Bronchial epithelial cell (primary cell): ENCODE measurements around the gene CCDC102B. TPM values are rescaled to one million over a fixed set of nuclear protein-coding genes. Genes with fewer than 3 reads are reported as not detected.

Source experiments
- DNase-seq: peaks from one replicate; pipeline ENCODE4 v3.0.0-alpha.2; 2010; ENCODE audit warnings: low read depth
- FAIRE-seq: peaks from 2 replicates; lab custom pipeline; 2011; peaks lifted over from hg19 to GRCh38; lab: Jason Lieb, UNC
- H3K27me3 ChIP-seq: 2 replicates; pipeline ENCODE4 v1.5.1; 2011; ENCODE audit warnings: low read length; ENCODE audit not compliant: control insufficient read depth, insufficient read depth
- H3K36me3 ChIP-seq: 2 replicates; pipeline ENCODE4 v1.5.1; 2011; ENCODE audit warnings: low read length; ENCODE audit not compliant: control insufficient read depth, insufficient read depth
- H3K4me3 ChIP-seq: 2 replicates; pipeline ENCODE4 v1.5.1; 2011; ENCODE audit warnings: mild to moderate bottlenecking, low read depth, low read length, control low read depth
- total RNA-seq: library from RNA; depleted of rRNA; stranded (reverse); fragments of >200 nt; gene quantifications from 2 replicates; pipeline ENCODE4 v1.2.1, GENCODE V29; 2014
- TF ChIP-seq, protein P1 (sequence below): IDR thresholded peaks from 2 replicates; pipeline ENCODE4 v1.5.1; 2011; ENCODE audit warnings: mild to moderate bottlenecking, moderate library complexity, low read length, control low read depth, inconsistent platforms; ENCODE audit not compliant: insufficient read depth, severe bottlenecking

The CCDC102B gene
- total RNA-seq, 1 donor from 2014 or later = 1.6 TPM

DNA sequence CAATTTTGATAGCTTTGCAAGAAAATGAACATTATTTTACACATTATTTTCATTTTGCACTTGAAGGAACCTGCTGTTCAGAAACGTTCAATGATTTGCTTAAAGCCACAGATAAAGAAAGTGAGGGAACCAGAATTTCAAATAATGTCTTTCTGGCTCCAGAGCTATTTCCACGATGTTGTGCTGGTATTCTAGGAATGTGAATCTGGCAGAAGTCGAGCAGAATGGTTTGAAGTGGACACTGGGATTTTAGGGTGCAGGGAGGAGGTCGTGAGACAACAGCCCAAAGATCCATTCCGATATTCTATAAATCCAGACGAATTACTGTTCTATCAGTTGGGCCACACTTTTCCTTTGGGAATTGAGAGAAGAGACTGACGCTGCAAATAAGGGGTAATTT, 2.2 kb downstream of the CCDC102B start:
- Histone ChIP-seq H3K4me3 (no peak overlapping the region), H3K27me3 (no peaks in the 10 kb centered on the region), H3K36me3 (no peaks in the 10 kb centered on the region)
- FAIRE-seq (no peak), DNase-seq (no peak)
- TF ChIP-seq, protein P1, sequence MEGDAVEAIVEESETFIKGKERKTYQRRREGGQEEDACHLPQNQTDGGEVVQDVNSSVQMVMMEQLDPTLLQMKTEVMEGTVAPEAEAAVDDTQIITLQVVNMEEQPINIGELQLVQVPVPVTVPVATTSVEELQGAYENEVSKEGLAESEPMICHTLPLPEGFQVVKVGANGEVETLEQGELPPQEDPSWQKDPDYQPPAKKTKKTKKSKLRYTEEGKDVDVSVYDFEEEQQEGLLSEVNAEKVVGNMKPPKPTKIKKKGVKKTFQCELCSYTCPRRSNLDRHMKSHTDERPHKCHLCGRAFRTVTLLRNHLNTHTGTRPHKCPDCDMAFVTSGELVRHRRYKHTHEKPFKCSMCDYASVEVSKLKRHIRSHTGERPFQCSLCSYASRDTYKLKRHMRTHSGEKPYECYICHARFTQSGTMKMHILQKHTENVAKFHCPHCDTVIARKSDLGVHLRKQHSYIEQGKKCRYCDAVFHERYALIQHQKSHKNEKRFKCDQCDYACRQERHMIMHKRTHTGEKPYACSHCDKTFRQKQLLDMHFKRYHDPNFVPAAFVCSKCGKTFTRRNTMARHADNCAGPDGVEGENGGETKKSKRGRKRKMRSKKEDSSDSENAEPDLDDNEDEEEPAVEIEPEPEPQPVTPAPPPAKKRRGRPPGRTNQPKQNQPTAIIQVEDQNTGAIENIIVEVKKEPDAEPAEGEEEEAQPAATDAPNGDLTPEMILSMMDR = no peak

DNA sequence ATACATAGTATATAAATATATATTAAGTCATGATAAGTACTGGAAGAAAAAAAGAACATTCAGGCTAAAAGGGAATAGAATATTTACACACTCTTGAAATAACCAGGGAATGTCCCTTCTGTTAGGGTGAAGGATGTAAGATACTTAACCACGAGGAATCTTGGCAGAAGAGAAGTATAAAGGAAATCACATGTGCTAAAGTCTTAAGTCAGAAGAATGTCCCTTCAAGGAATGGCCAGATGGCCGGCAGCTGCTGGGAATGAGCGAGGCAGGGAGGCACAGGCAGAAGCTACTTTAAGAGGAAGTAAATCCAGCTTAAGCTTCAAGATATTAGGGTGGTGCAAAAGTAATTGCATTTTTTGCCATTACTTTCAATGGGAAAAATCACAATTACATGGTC, 5.5 kb downstream of the CCDC102B start:
- DNase-seq = no peak
- TF ChIP-seq, protein P1 = no peak
- Histone ChIP-seq H3K36me3 (no peaks in the 10 kb centered on the region), H3K27me3 (no peaks in the 10 kb centered on the region), H3K4me3 (no peak overlapping the region)
- FAIRE-seq = no peak

DNA sequence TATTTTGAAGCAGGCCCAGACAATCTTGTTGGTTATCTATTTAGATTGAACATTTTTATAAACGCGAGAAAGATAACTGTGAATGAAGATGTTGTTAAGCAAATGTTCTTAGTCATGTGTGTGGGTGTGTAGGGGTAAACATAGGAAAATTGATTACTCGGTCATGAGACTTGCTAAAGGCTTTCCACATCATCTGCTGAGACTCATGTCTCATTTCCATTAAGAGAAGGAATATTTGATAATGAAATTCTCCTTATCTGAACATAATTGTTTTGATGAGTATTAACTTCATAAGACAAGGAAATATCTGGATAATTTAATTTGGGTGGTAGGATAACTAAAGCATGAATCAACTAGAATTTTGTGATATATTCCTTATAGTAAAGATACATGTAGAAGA, 19.7 kb downstream of the CCDC102B start:
- no peak for FAIRE-seq
- no peak overlapping the region for H3K4me3 ChIP-seq

DNA sequence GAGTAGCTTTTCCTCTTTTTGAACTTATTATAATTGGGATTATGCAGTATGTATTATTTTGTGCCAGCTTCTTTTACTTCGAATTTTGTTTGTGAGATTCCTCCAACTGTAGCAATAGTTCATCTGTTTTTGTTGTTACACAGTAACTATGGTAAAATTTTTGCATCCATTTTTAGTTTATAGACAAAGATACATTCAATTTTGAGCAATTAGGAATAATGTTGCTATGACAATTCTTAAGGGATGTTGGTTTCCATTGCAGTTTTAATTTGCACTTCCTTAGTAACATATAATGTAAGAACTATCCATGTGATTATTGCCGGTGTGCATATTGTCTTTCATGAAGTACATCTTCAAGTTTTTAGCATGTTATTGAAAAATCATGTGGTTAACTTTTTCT, 20.7 kb downstream of the CCDC102B start:
- no peak for FAIRE-seq
- TF ChIP-seq, protein P1 = no peak
- no peak overlapping the region for H3K4me3 ChIP-seq
- no peak for DNase-seq
- no peaks in the 10 kb centered on the region for H3K36me3 ChIP-seq
- no peaks in the 10 kb centered on the region for H3K27me3 ChIP-seq

More for the DNA sequence above, 19.7 kb downstream of the CCDC102B start:
- TF ChIP-seq, protein P1 = no peak
- H3K27me3 ChIP-seq = no peaks in the 10 kb centered on the region
- no peaks in the 10 kb centered on the region for H3K36me3 ChIP-seq
- peak; percentile 31 for DNase-seq

DNA sequence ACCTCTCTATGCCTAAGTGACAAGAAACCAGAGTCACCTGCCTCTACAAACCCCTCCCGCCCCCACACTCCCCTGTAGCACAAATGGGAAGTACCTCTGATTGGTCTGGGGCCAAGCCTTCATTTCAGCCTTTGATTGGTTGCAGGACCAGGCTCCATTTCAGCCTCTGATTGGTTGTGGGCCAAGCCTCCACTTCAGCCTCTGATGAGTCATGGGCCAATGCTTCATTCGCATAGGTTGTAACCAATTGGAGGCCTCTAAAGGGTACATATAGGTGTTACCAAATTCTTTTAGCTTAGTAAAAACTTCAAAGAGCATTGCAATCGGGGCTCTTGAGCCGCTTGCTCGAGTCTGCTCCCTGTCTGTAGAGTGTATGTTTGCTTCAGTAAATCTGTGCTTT, 25.0 kb downstream of the CCDC102B start:
- DNase-seq (no peak), FAIRE-seq (no peak)
- no peaks in the 10 kb centered on the region for H3K27me3 ChIP-seq
- H3K4me3 ChIP-seq = no peak overlapping the region
- TF ChIP-seq, protein P1 = no peak
- H3K36me3 ChIP-seq = no peaks in the 10 kb centered on the region

DNA sequence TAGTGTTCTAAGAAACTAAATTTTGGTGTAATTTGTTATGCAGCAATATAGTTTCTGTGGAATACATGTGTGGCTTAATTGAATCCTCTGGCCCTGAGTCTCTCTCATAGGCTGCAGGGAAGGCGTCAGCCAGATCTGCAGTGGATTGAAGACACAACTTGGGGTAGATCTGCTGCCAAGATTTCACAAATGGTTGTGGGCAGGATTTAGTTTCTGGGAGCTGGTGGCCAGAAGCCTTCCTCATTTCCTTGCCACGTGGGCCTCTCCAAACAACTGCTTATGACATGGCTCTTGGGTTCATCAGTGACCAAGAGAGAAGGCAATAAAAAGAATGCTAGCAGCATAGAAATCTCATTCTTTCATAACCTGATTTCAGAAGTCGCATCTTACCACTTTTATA, 28.2 kb downstream of the CCDC102B start:
- TF ChIP-seq, protein P1 = no peak
- Histone ChIP-seq H3K36me3 (no peaks in the 10 kb centered on the region), H3K4me3 (no peak overlapping the region), H3K27me3 (no peaks in the 10 kb centered on the region)
- no peak for FAIRE-seq
- DNase-seq = no peak
